ENCODE measurements around the gene ZNF511.

DNA sequence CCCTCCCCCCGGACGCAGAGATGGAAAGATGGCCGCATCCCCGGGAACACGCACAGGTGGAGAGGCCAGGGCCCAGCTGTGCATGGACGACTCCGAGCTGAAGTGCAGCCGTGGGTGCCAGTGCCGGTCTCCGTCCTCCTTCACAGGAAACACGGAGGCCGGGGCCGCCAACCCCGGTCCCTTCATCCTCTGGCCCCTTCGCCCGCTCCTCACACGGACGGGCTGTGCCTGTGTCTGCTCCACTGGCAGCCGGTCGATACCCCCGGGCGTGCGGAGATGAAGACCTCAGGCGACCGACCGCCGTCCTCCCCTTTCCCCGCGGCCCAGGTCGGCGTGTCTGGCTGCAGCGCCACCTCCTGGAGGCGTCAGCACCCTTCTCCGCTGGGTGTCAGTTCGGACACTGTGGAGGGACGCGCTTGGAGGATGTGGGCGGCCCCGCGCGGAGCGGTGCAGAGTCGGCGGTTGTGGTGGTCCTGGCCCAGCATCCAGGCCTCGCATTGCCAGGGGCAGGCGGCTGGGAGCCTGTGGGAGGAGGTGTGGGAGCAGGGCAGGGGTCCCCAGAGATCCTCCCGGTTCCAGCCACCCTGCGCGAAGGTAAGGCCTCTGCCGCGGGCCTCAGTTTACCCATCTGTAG is 9.9 kb downstream of the ZNF511 start:
- TF ChIP-seq CTCF (tag by site-specific recombination; IDR thresholded peaks at IDR 0.05) = peak; percentile 96
- TF ChIP-seq ZNF658 (tag by site-specific recombination; IDR thresholded peaks at IDR 0.05) = no peak
- no peak for TF ChIP-seq ZNF311 (tag by site-specific recombination; IDR thresholded peaks at IDR 0.05; ENCODE audit: borderline replicate concordance)
- no peak; the same call in 1 of the 2 replicates for TF ChIP-seq ZSCAN30 (tag by site-specific recombination; IDR thresholded peaks at IDR 0.05)
- TF ChIP-seq ZNF354C (tag by site-specific recombination; IDR thresholded peaks at IDR 0.05; ENCODE audit: borderline replicate concordance, low read depth) = no peak
- no peak for TF ChIP-seq ZNF23 (tag by site-specific recombination; IDR thresholded peaks at IDR 0.05; ENCODE audit: borderline replicate concordance)
- no peak for TF ChIP-seq ZNF548 (tag by site-specific recombination; IDR thresholded peaks at IDR 0.05)
- no peak for TF ChIP-seq ZNF214 (tag by site-specific recombination; IDR thresholded peaks at IDR 0.05; ENCODE audit: borderline replicate concordance)
- TF ChIP-seq, protein P1, sequence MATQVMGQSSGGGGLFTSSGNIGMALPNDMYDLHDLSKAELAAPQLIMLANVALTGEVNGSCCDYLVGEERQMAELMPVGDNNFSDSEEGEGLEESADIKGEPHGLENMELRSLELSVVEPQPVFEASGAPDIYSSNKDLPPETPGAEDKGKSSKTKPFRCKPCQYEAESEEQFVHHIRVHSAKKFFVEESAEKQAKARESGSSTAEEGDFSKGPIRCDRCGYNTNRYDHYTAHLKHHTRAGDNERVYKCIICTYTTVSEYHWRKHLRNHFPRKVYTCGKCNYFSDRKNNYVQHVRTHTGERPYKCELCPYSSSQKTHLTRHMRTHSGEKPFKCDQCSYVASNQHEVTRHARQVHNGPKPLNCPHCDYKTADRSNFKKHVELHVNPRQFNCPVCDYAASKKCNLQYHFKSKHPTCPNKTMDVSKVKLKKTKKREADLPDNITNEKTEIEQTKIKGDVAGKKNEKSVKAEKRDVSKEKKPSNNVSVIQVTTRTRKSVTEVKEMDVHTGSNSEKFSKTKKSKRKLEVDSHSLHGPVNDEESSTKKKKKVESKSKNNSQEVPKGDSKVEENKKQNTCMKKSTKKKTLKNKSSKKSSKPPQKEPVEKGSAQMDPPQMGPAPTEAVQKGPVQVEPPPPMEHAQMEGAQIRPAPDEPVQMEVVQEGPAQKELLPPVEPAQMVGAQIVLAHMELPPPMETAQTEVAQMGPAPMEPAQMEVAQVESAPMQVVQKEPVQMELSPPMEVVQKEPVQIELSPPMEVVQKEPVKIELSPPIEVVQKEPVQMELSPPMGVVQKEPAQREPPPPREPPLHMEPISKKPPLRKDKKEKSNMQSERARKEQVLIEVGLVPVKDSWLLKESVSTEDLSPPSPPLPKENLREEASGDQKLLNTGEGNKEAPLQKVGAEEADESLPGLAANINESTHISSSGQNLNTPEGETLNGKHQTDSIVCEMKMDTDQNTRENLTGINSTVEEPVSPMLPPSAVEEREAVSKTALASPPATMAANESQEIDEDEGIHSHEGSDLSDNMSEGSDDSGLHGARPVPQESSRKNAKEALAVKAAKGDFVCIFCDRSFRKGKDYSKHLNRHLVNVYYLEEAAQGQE (tag by site-specific recombination; IDR thresholded peaks at IDR 0.05) = peak; percentile 52
- TF ChIP-seq SP2 (tag by site-specific recombination; IDR thresholded peaks at IDR 0.05) = peak; percentile 43; the same call in 1 of the 2 replicates

Data from HEK293 (cell line).